ENCODE measurements around the gene THRSP. TPM values are rescaled to one million over a fixed set of nuclear protein-coding genes. Genes with fewer than 3 reads are reported as not detected.

THRSP gene
- total and polyA plus RNA-seq, 4 donors: 30.9 to 90.1 (median 51.1) TPM; not detected in 1

- peaks cover 4 to 37% (median 21%) of the 10 kb centered on the region in 4 donors for H3K4me1 ChIP-seq (ENCODE audit: control insufficient read depth in 4 of 4, insufficient read depth in 4 of 4, low read length in 3 of 4)
Observed at GRCh38 chr11:78056093-78056492, 7.6 kb upstream of the THRSP start.

More at GRCh38 chr11:78056093-78056492, 7.6 kb upstream of the THRSP start:
- H3K9ac ChIP-seq (ENCODE audit: low read depth in 1 of 2, low read length in 2 of 2): no peak overlapping the region
- H3K36me3 ChIP-seq (ENCODE audit: control insufficient read depth in 4 of 4, insufficient read depth in 3 of 4, low read depth in 1 of 4, low read length in 3 of 4): no peaks in the 10 kb centered on the region
- DNase-seq (ENCODE audit: low spot score): no peak
- no peak overlapping the region for H3K4me3 ChIP-seq (ENCODE audit: low read depth in 1 of 3, low read length in 3 of 3)
- peak overlapping the region in 1 of 2 donors; percentile 17 for H3K27ac ChIP-seq (ENCODE audit: low read depth in 1 of 2, low read length in 2 of 2)
- no peaks in the 10 kb centered on the region for H3K9me3 ChIP-seq (ENCODE audit: control insufficient read depth in 4 of 4, low read length in 3 of 4)
- H3K27me3 ChIP-seq (ENCODE audit: control insufficient read depth in 4 of 4, insufficient read depth in 4 of 4, low read length in 3 of 4): no peaks in the 10 kb centered on the region
- 85% methylated on average over 3 of the region's 3 CpGs for WGBS
- TF ChIP-seq, protein P1, sequence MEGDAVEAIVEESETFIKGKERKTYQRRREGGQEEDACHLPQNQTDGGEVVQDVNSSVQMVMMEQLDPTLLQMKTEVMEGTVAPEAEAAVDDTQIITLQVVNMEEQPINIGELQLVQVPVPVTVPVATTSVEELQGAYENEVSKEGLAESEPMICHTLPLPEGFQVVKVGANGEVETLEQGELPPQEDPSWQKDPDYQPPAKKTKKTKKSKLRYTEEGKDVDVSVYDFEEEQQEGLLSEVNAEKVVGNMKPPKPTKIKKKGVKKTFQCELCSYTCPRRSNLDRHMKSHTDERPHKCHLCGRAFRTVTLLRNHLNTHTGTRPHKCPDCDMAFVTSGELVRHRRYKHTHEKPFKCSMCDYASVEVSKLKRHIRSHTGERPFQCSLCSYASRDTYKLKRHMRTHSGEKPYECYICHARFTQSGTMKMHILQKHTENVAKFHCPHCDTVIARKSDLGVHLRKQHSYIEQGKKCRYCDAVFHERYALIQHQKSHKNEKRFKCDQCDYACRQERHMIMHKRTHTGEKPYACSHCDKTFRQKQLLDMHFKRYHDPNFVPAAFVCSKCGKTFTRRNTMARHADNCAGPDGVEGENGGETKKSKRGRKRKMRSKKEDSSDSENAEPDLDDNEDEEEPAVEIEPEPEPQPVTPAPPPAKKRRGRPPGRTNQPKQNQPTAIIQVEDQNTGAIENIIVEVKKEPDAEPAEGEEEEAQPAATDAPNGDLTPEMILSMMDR (IDR thresholded peaks at IDR 0.05; ENCODE audit: low read depth, low read length, missing input control): no peak
- TF ChIP-seq REST (IDR thresholded peaks at IDR 0.05) (no peak), ATF3 (IDR thresholded peaks at IDR 0.05) (no peak), FOXA2 (IDR thresholded peaks at IDR 0.05) (no peak), YY1 (IDR thresholded peaks at IDR 0.05) (no peak), GABPA (IDR thresholded peaks at IDR 0.05 in 1 of 2, conservative IDR thresholded peaks at IDR 0.05 in 1 of 2) (no peak), TAF1 (conservative IDR thresholded peaks at IDR 0.05) (no peak), HNF4A (conservative IDR thresholded peaks at IDR 0.05) (no peak), RAD21 (IDR thresholded peaks at IDR 0.05) (no peak), FOXA1 (IDR thresholded peaks at IDR 0.05) (no peak), EGR1 (IDR thresholded peaks at IDR 0.05; ENCODE audit: low read depth in 2 of 2) (no peak), HNF4G (IDR thresholded peaks at IDR 0.05) (no peak), JUND (IDR thresholded peaks at IDR 0.05) (no peak), RXRA (IDR thresholded peaks at IDR 0.05) (no peak), NR2F2 (IDR thresholded peaks at IDR 0.05) (no peak), SP1 (IDR thresholded peaks at IDR 0.05) (no peak)
- TF ChIP-seq, protein P2, sequence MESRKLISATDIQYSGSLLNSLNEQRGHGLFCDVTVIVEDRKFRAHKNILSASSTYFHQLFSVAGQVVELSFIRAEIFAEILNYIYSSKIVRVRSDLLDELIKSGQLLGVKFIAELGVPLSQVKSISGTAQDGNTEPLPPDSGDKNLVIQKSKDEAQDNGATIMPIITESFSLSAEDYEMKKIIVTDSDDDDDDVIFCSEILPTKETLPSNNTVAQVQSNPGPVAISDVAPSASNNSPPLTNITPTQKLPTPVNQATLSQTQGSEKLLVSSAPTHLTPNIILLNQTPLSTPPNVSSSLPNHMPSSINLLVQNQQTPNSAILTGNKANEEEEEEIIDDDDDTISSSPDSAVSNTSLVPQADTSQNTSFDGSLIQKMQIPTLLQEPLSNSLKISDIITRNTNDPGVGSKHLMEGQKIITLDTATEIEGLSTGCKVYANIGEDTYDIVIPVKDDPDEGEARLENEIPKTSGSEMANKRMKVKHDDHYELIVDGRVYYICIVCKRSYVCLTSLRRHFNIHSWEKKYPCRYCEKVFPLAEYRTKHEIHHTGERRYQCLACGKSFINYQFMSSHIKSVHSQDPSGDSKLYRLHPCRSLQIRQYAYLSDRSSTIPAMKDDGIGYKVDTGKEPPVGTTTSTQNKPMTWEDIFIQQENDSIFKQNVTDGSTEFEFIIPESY (IDR thresholded peaks at IDR 0.05): no peak
- TF ChIP-seq, protein P3, sequence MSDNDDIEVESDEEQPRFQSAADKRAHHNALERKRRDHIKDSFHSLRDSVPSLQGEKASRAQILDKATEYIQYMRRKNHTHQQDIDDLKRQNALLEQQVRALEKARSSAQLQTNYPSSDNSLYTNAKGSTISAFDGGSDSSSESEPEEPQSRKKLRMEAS (IDR thresholded peaks at IDR 0.05): no peak
